HepG2 (cell line): ENCODE results near the gene RAB1B. TPM values are rescaled to one million over a fixed set of nuclear protein-coding genes. Genes with fewer than 3 reads are reported as not detected.
A peak's percentile ranks its signal among the peaks of the same experiment; 100 is the strongest.

Experiments used
- CEBPG ChIP-seq: IDR thresholded peaks from 2 replicates; pipeline ENCODE4 v1.6.1; 2016
- FOXK2 ChIP-seq: fragments of 450-650 bp; IDR thresholded peaks from 2 replicates; pipeline ENCODE4 v1.6.1; 2016
- HHEX ChIP-seq: IDR thresholded peaks from 2 replicates; pipeline ENCODE4 v1.6.1; 2016; ENCODE audit warnings: control low read depth
- HMG20B ChIP-seq: conservative IDR thresholded peaks from 2 replicates; pipeline ENCODE4 v1.6.1; 2016; ENCODE audit warnings: missing genetic modification reagents, missing compliant biosample characterization
- MAZ ChIP-seq, 2 experiments: sonication (generic) in 1 of 2; formaldehyde crosslinking in 1 of 2; IDR thresholded peaks; 2 replicates each; pipeline versions ENCODE4 v1.5.0 to v1.6.1; 2012 to 2020; ENCODE audit warnings: low read depth in 2 of 2, mild to moderate bottlenecking in 2 of 2, borderline replicate concordance in 1 of 2, improper control_type of control experiment in 1 of 2, low read length in 1 of 2, missing genetic modification reagents in 1 of 2, moderate library complexity in 1 of 2
- NKX3-1 ChIP-seq: sonication (generic); formaldehyde crosslinking; IDR thresholded peaks from 2 replicates; pipeline ENCODE4 v1.5.0; 2020; ENCODE audit warnings: missing genetic modification reagents
- RXRA ChIP-seq: sonication (generic); formaldehyde crosslinking; IDR thresholded peaks from 2 replicates; pipeline ENCODE4 v1.5.1; 2020; ENCODE audit warnings: missing genetic modification reagents
- RXRB ChIP-seq: IDR thresholded peaks from 2 replicates; pipeline ENCODE4 v1.6.1; 2016; ENCODE audit warnings: borderline replicate concordance, missing genetic modification reagents, missing compliant biosample characterization
- SALL1 ChIP-seq: sonication (generic); formaldehyde crosslinking; IDR thresholded peaks from 2 replicates; pipeline ENCODE4 v1.8.0; 2022; ENCODE audit warnings: mild to moderate bottlenecking, missing genetic modification reagents
- SMAD1 ChIP-seq: sonication (generic); formaldehyde crosslinking; IDR thresholded peaks from 2 replicates; pipeline ENCODE4 v1.4.0; 2020; ENCODE audit warnings: missing genetic modification reagents, low read depth, mild to moderate bottlenecking, borderline replicate concordance
- SMAD9 ChIP-seq: sonication (generic); formaldehyde crosslinking; IDR thresholded peaks from 2 replicates; pipeline ENCODE4 v1.5.1; 2020; ENCODE audit warnings: mild to moderate bottlenecking, missing genetic modification reagents
- SMYD3 ChIP-seq: sonication (generic); formaldehyde crosslinking; IDR thresholded peaks from 2 replicates; pipeline ENCODE4 v1.8.1; 2023; ENCODE audit warnings: mild to moderate bottlenecking, missing genetic modification reagents
- TCF12 ChIP-seq, 2 experiments: fragments of 450-650 bp in 1 of 2; sonication (generic) in 1 of 2; formaldehyde crosslinking in 1 of 2; IDR thresholded peaks; 2 replicates each; pipeline versions ENCODE4 v1.6.1 to v1.8.0; 2017 to 2022; ENCODE audit warnings: antibody characterized with exemption in 1 of 2, mild to moderate bottlenecking in 1 of 2, missing genetic modification reagents in 1 of 2, moderate library complexity in 1 of 2
- YEATS2 ChIP-seq: sonication (generic); formaldehyde crosslinking; IDR thresholded peaks from 2 replicates; pipeline ENCODE4 v1.4.0; 2020; ENCODE audit warnings: missing genetic modification reagents, borderline replicate concordance
- ZBTB38 ChIP-seq: sonication (generic); formaldehyde crosslinking; IDR thresholded peaks from 2 replicates; pipeline ENCODE4 v1.5.1; 2020; ENCODE audit warnings: mild to moderate bottlenecking, missing genetic modification reagents
- ZBTB7A ChIP-seq: sonication (generic); formaldehyde crosslinking; IDR thresholded peaks from 2 replicates; pipeline ENCODE4 v1.8.0; 2022; ENCODE audit warnings: mild to moderate bottlenecking, missing genetic modification reagents
- ZNF34 ChIP-seq: sonication (generic); formaldehyde crosslinking; IDR thresholded peaks from 2 replicates; pipeline ENCODE4 v1.4.0; 2020; ENCODE audit warnings: mild to moderate bottlenecking, missing genetic modification reagents, borderline replicate concordance
- ZNF546 ChIP-seq: sonication (generic); formaldehyde crosslinking; conservative IDR thresholded peaks from 2 replicates; pipeline ENCODE4 v1.8.1; 2023; ENCODE audit warnings: mild to moderate bottlenecking, missing genetic modification reagents
- ZNF777 ChIP-seq: sonication (generic); formaldehyde crosslinking; IDR thresholded peaks from 2 replicates; pipeline ENCODE4 v1.4.0; 2020; ENCODE audit warnings: missing genetic modification reagents
- ZNF839 ChIP-seq: sonication (generic); formaldehyde crosslinking; IDR thresholded peaks from 2 replicates; pipeline ENCODE4 v1.4.0; 2020; ENCODE audit warnings: missing genetic modification reagents, mild to moderate bottlenecking, borderline replicate concordance
- ZSCAN29 ChIP-seq: sonication (generic); formaldehyde crosslinking; conservative IDR thresholded peaks from 2 replicates; pipeline ENCODE4 v1.4.0; 2020; ENCODE audit warnings: mild to moderate bottlenecking, missing genetic modification reagents
- polyA plus RNA-seq, 8 experiments: library from polyadenylated mRNA; depleted of rRNA in 3 of 8; stranded (reverse) in 7 of 8; unstranded in 1 of 8; fragments of >200 nt; fragmentation: Illumina TruSeq in 4 of 8; extraction: Trizol in 4 of 8; gene quantifications; 2 replicates each; pipeline versions ENCODE4 v1.2.1 to v1.2.3, GENCODE V29; 2011 to 2016; ENCODE audit warnings: low read depth in 4 of 8, missing spikeins in 1 of 8, mixed read lengths in 1 of 8; ENCODE audit not compliant: insufficient read depth in 1 of 8
- total RNA-seq, 5 experiments: library from RNA; depleted of rRNA; stranded (reverse); fragments of >200 nt; fragmentation: Illumina TruSeq; extraction: Trizol; gene quantifications; 2 replicates each; pipeline ENCODE4 v1.2.3, GENCODE V29; 2016; ENCODE audit warnings: low read depth in 1 of 5
- TF ChIP-seq, protein P1 (sequence below): IDR thresholded peaks from 2 replicates; pipeline ENCODE4 v1.6.1; 2016; ENCODE audit warnings: low read depth, borderline replicate concordance
- TF ChIP-seq, protein P2 (sequence below): IDR thresholded peaks from 2 replicates; pipeline ENCODE4 v1.6.1; 2018; ENCODE audit warnings: missing genetic modification reagents, mild to moderate bottlenecking, missing compliant biosample characterization
- TF ChIP-seq, protein P3 (sequence below): IDR thresholded peaks from 2 replicates; pipeline ENCODE4 v1.6.1; 2016
- TF ChIP-seq, protein P4 (sequence below): sonication (generic); formaldehyde crosslinking; IDR thresholded peaks from 2 replicates; pipeline ENCODE4 v1.8.1; 2023; ENCODE audit warnings: missing genetic modification reagents, mild to moderate bottlenecking, borderline replicate concordance
- TF ChIP-seq, protein P5 (sequence below): sonication (generic); formaldehyde crosslinking; IDR thresholded peaks from 2 replicates; pipeline ENCODE4 v1.5.1; 2020; ENCODE audit warnings: mild to moderate bottlenecking, moderate library complexity, missing genetic modification reagents

RAB1B gene
- total and polyA plus RNA-seq, 2 of the 13 experiments (the other 11 are each of a cell fraction or from before 2014, with no cell fraction given), result 77.9 to 87.9 TPM

DNA sequence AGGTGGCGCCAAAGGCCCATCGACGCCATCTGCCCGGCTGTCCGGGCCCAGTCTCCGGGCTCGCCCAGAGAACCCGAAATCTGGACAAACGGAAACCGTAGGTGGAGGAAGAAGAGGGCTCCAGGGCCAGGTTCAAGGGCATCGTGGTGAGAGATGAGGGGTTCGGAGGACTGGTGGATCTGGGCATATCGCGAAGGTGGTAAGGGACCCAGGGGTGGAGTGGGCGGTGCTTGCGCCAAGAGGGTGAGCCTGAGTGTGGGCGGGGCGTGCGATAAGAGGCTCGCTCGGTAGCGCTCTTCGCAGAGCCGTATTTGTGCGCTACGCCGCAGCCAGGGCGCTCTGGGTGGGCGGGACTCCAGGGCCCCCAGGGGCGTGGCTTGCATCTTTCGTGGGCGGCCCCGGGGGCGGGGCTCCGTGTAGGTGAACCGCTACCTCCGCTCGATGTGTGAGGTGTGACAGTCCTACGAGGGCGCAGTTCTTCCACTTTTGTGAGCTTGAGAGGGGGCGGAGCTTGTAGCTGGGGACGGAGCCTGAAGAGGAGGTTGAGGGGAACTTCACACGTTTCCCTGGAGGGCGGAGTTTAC is 43.6 kb downstream of the RAB1B start (continued):
- TF ChIP-seq, protein P1, sequence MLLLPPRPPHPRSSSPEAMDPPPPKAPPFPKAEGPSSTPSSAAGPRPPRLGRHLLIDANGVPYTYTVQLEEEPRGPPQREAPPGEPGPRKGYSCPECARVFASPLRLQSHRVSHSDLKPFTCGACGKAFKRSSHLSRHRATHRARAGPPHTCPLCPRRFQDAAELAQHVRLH (CRISPR knock-in tag), result 0 out of 2 replicates have a peak, but pooled peaks have one; percentile 81
- TF ChIP-seq ZNF34 (CRISPR knock-in tag), result 0 out of 2 replicates have a peak, but pooled peaks have one; percentile 7
- TF ChIP-seq FOXK2, result no peak
- TF ChIP-seq ZBTB7A (CRISPR knock-in tag), result no peak
- peak; percentile 29; the same call in 1 of the 2 replicates for TF ChIP-seq MAZ (IDR thresholded peaks at IDR 0.05; ENCODE audit: borderline replicate concordance, low read depth, low read length)
- no peak; the same call in none of the 2 replicates for TF ChIP-seq MAZ (CRISPR knock-in tag; IDR thresholded peaks at IDR 0.05; ENCODE audit: low read depth)
- no peak; the same call in 1 of the 2 replicates for TF ChIP-seq YEATS2 (CRISPR knock-in tag)
- no peak for TF ChIP-seq ZNF546 (CRISPR knock-in tag)
- TF ChIP-seq SMAD1 (CRISPR knock-in tag), result no peak; the same call in 1 of the 2 replicates
- TF ChIP-seq RXRB (CRISPR knock-in tag), result peak; percentile 31; the same call in 1 of the 2 replicates
- TF ChIP-seq TCF12 (IDR thresholded peaks at IDR 0.05), result no peak
- TF ChIP-seq TCF12 (CRISPR knock-in tag; IDR thresholded peaks at IDR 0.05), result peak; percentile 15; the same call in 1 of the 2 replicates
- TF ChIP-seq, protein P2, sequence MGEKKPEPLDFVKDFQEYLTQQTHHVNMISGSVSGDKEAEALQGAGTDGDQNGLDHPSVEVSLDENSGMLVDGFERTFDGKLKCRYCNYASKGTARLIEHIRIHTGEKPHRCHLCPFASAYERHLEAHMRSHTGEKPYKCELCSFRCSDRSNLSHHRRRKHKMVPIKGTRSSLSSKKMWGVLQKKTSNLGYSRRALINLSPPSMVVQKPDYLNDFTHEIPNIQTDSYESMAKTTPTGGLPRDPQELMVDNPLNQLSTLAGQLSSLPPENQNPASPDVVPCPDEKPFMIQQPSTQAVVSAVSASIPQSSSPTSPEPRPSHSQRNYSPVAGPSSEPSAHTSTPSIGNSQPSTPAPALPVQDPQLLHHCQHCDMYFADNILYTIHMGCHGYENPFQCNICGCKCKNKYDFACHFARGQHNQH, result peak; percentile 76
- peak; percentile 70; the same call in 1 of the 2 replicates for TF ChIP-seq ZBTB38 (CRISPR knock-in tag)
- TF ChIP-seq ZNF839 (CRISPR knock-in tag), result peak; percentile 73; the same call in 1 of the 2 replicates
- no peak for TF ChIP-seq HHEX (CRISPR knock-in tag)
- TF ChIP-seq HMG20B (CRISPR knock-in tag), result no peak
- TF ChIP-seq RXRA, result peak; percentile 61; the same call in 1 of the 2 replicates
- peak; percentile 78 for TF ChIP-seq ZNF777 (CRISPR knock-in tag)
- TF ChIP-seq, protein P3, sequence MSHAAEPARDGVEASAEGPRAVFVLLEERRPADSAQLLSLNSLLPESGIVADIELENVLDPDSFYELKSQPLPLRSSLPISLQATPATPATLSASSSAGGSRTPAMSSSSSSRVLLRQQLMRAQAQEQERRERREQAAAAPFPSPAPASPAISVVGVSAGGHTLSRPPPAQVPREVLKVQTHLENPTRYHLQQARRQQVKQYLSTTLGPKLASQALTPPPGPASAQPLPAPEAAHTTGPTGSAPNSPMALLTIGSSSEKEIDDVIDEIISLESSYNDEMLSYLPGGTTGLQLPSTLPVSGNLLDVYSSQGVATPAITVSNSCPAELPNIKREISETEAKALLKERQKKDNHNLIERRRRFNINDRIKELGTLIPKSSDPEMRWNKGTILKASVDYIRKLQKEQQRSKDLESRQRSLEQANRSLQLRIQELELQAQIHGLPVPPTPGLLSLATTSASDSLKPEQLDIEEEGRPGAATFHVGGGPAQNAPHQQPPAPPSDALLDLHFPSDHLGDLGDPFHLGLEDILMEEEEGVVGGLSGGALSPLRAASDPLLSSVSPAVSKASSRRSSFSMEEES (CRISPR knock-in tag), result no peak
- peak; percentile 54; the same call in 1 of the 2 replicates for TF ChIP-seq SMAD9
- TF ChIP-seq ZSCAN29 (CRISPR knock-in tag), result no peak; the same call in 1 of the 2 replicates
- peak; percentile 64; the same call in 1 of the 2 replicates for TF ChIP-seq NKX3-1 (CRISPR knock-in tag)
- TF ChIP-seq, protein P4, sequence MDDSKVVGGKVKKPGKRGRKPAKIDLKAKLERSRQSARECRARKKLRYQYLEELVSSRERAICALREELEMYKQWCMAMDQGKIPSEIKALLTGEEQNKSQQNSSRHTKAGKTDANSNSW (CRISPR knock-in tag), result no peak
- no peak for TF ChIP-seq SMYD3 (CRISPR knock-in tag)
- peak; percentile 65 for TF ChIP-seq SALL1 (CRISPR knock-in tag)
- TF ChIP-seq CEBPG (CRISPR knock-in tag), result no peak
- TF ChIP-seq, protein P5, sequence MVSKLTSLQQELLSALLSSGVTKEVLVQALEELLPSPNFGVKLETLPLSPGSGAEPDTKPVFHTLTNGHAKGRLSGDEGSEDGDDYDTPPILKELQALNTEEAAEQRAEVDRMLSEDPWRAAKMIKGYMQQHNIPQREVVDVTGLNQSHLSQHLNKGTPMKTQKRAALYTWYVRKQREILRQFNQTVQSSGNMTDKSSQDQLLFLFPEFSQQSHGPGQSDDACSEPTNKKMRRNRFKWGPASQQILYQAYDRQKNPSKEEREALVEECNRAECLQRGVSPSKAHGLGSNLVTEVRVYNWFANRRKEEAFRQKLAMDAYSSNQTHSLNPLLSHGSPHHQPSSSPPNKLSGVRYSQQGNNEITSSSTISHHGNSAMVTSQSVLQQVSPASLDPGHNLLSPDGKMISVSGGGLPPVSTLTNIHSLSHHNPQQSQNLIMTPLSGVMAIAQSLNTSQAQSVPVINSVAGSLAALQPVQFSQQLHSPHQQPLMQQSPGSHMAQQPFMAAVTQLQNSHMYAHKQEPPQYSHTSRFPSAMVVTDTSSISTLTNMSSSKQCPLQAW (CRISPR knock-in tag), result peak; percentile 75
